HepG2 (cell line): ENCODE results near the gene ATG16L1. TPM values are rescaled to one million over a fixed set of nuclear protein-coding genes. Genes with fewer than 3 reads are reported as not detected.
A peak's percentile ranks its signal among the peaks of the same experiment; 100 is the strongest.

ENCODE experiments used
- ATAC-seq: fragments of 200-7000 bp; cut with Tn5 transposase; 3 replicates; pipeline ENCODE4 v1.9.1; 2020; ENCODE audit warnings: mild to moderate bottlenecking, moderate library complexity
- BruUV-seq: library from RNA; stranded (reverse); fragments of 400-500 nt; replicated peaks from 2 replicates; lab custom pipeline; 2021; lab: Mats Ljungman, UMichigan
- CTCF ChIA-PET: fragments of 300-600 bp; formaldehyde crosslinking; extraction: SDS; loops from one replicate; lab custom pipeline; 2021; ENCODE audit warnings: low total read pairs, inconsistent platforms, low intra/inter-chr PET ratio; lab: Yijun Ruan, JAX
- POLR2A ChIA-PET: fragments of 350-600 bp; sonication (Branson Sonifier 250); formaldehyde crosslinking; loops from one replicate; lab custom pipeline; 2020; ENCODE audit warnings: antibody characterized with exemption, inconsistent platforms; lab: Yijun Ruan, JAX
- DNase-seq: peaks from one replicate; pipeline ENCODE4 v3.0.0-alpha.2; 2015; ENCODE audit warnings: low spot score
- FAIRE-seq: peaks from 3 replicates; lab custom pipeline; 2011; peaks lifted over from hg19 to GRCh38; lab: Jason Lieb, UNC
- H2AFZ ChIP-seq: one replicate; pipeline ENCODE4 v1.6.1; 2011; ENCODE audit warnings: low read length, inconsistent platforms
- H3K27ac ChIP-seq: fragments of 300-600 bp; 3 replicates; pipeline ENCODE4 v1.8.0; 2011; ENCODE audit warnings: mixed run types, mild to moderate bottlenecking, mixed read lengths, low read length, inconsistent platforms; ENCODE audit not compliant: insufficient read depth; ENCODE audit errors: extremely low read length
- H3K27me3 ChIP-seq, 2 experiments: fragments of 200-600 bp in 1 of 2; 2 replicates in 1 of 2; 3 replicates in 1 of 2; pipeline versions ENCODE4 v1.6.0 to v1.8.0; 2011; ENCODE audit warnings: low read length in 2 of 2, mild to moderate bottlenecking in 2 of 2, moderate library complexity in 2 of 2, inconsistent platforms in 1 of 2; ENCODE audit not compliant: insufficient read depth in 2 of 2, control insufficient read depth in 1 of 2
- H3K36me3 ChIP-seq, 2 experiments: fragments of 200-600 bp in 1 of 2; replicated peaks in 1 of 2; 2 replicates in 1 of 2; 3 replicates in 1 of 2; pipeline versions ENCODE4 v1.5.1 to v1.8.0; 2011; ENCODE audit warnings: low read length in 2 of 2, inconsistent platforms in 1 of 2; ENCODE audit not compliant: insufficient read depth in 2 of 2, control insufficient read depth in 1 of 2
- H3K4me1 ChIP-seq: 2 replicates; pipeline ENCODE4 v1.5.1; 2012; ENCODE audit warnings: low read length, inconsistent platforms; ENCODE audit not compliant: insufficient read depth
- H3K4me2 ChIP-seq: 2 replicates; pipeline ENCODE4 v1.6.0; 2011; ENCODE audit warnings: low read depth, low read length, inconsistent platforms
- H3K4me3 ChIP-seq, 3 experiments: fragments of 200-600 bp in 1 of 3; sonication (generic), shearing (Covaris generic) in 1 of 3; replicated peaks in 1 of 3; 2 replicates each; pipeline ENCODE4 v1.5.1; 2011 to 2016; ENCODE audit warnings: low read length in 3 of 3, inconsistent platforms in 2 of 3, low read depth in 2 of 3, mild to moderate bottlenecking in 2 of 3, control low read depth in 1 of 3, mixed read lengths in 1 of 3; ENCODE audit not compliant: insufficient read depth in 1 of 3
- H3K79me2 ChIP-seq: one replicate; pipeline ENCODE4 v1.6.1; 2011; ENCODE audit warnings: low read length, inconsistent platforms; ENCODE audit not compliant: insufficient read depth
- H3K9ac ChIP-seq: 2 replicates; pipeline ENCODE4 v1.6.0; 2011; ENCODE audit warnings: mild to moderate bottlenecking, low read depth, low read length, inconsistent platforms; ENCODE audit not compliant: insufficient read depth
- H3K9me3 ChIP-seq: 2 replicates; pipeline ENCODE4 v1.5.1; 2012; ENCODE audit warnings: mild to moderate bottlenecking, low read length
- H4K20me1 ChIP-seq: 2 replicates; pipeline ENCODE4 v1.6.0; 2011; ENCODE audit warnings: inconsistent platforms, mild to moderate bottlenecking, low read length, moderate library complexity; ENCODE audit not compliant: insufficient read depth
- CBFB ChIP-seq: sonication (generic); formaldehyde crosslinking; IDR thresholded peaks from 2 replicates; pipeline ENCODE4 v1.4.0; 2020; ENCODE audit warnings: missing genetic modification reagents
- MTA1 ChIP-seq: sonication (generic); formaldehyde crosslinking; IDR thresholded peaks from 2 replicates; pipeline ENCODE4 v1.4.0; 2020; ENCODE audit warnings: missing genetic modification reagents, mild to moderate bottlenecking, borderline replicate concordance
- SP2 ChIP-seq: sonication (generic); formaldehyde crosslinking; IDR thresholded peaks from 2 replicates; pipeline ENCODE4 v1.5.1; 2020; ENCODE audit warnings: mild to moderate bottlenecking, missing genetic modification reagents
- ZNF574 ChIP-seq: sonication (generic); formaldehyde crosslinking; IDR thresholded peaks from 2 replicates; pipeline ENCODE4 v1.4.0; 2020; ENCODE audit warnings: missing genetic modification reagents
- ZSCAN22 ChIP-seq: sonication (generic); formaldehyde crosslinking; IDR thresholded peaks from 2 replicates; pipeline ENCODE4 v1.4.0; 2020; ENCODE audit warnings: mild to moderate bottlenecking, missing genetic modification reagents
- WGBS: methylation state at CpG from one replicate; pipeline ENCODE4 v1.1.6; 2017; ENCODE audit warnings: low lambda C conversion rate; 5-methylcytosine and 5-hydroxymethylcytosine counted together
- in situ Hi-C: cut with HindIII; loops from 2 replicates; pipeline ENCODE4 v1.10.0; 2017; ENCODE audit warnings: low pct_unique_long_range_greater_than_20kb; ENCODE audit not compliant: extremely low pct_ligation_motif_present
- intact Hi-C: fragments of 100-400 bp; cut with micrococcal nuclease; formaldehyde crosslinking; loops from one replicate; pipeline ENCODE4 v1.10.0; 2022; ENCODE audit not compliant: unreplicated experiment
- polyA plus RNA-seq, 8 experiments: library from polyadenylated mRNA; depleted of rRNA in 3 of 8; stranded (reverse) in 7 of 8; unstranded in 1 of 8; fragments of >200 nt; fragmentation: Illumina TruSeq in 4 of 8; extraction: Trizol in 4 of 8; gene quantifications; 2 replicates each; pipeline versions ENCODE4 v1.2.1 to v1.2.3, GENCODE V29; 2011 to 2016; ENCODE audit warnings: low read depth in 4 of 8, missing spikeins in 1 of 8, mixed read lengths in 1 of 8; ENCODE audit not compliant: insufficient read depth in 1 of 8
- total RNA-seq, 5 experiments: library from RNA; depleted of rRNA; stranded (reverse); fragments of >200 nt; fragmentation: Illumina TruSeq; extraction: Trizol; gene quantifications; 2 replicates each; pipeline ENCODE4 v1.2.3, GENCODE V29; 2016; ENCODE audit warnings: low read depth in 1 of 5

The ATG16L1 gene
- total and polyA plus RNA-seq, 2 of the 13 experiments (the other 11 are each of a cell fraction or from before 2014, with no cell fraction given): 26.0 to 51.7 TPM

GRCh38 chr2:233210281-233210680 lies 41.2 kb upstream of the ATG16L1 start (continued):
- no peak for TF ChIP-seq ZNF574 (CRISPR knock-in tag)
- no peak for TF ChIP-seq ZSCAN22 (CRISPR knock-in tag)

- Histone ChIP-seq H3K4me1 (peaks cover 30% of the 10 kb centered on the region), H3K9me3 (no peaks in the 10 kb centered on the region), H3K79me2 (no peaks in the 10 kb centered on the region), H3K27me3 (peaks cover 0 to 5% of the 10 kb centered on the region in 2 experiments; a peak in 1 of 5 replicates), H3K4me2 (peak overlapping the region; percentile 23), H2AFZ (no peak overlapping the region), H3K4me3 (no peak overlapping the region), H3K9ac (no peak overlapping the region), H3K27ac (no peak overlapping the region), H4K20me1 (no peaks in the 10 kb centered on the region), H3K36me3 (peaks cover 0 to 4% of the 10 kb centered on the region in 2 experiments; a peak in 2 of 5 replicates)
- FAIRE-seq (no peak), ATAC-seq (peak; percentile 32), DNase-seq (no peak)
- ChIA-PET POLR2A (no interaction called here), CTCF (no interaction called here)
- WGBS: 49% methylated on average over 18 of the region's 18 CpGs
- intact Hi-C loops (no loop called here), in situ Hi-C loops (no loop called here)
- BruUV-seq: no TSS peak
- TF ChIP-seq CBFB (CRISPR knock-in tag) (no peak), MTA1 (CRISPR knock-in tag) (0 out of 2 replicates have a peak, but pooled peaks have one; percentile 16), SP2 (no peak)
Observed at GRCh38 chr2:233210843-233211547, 40.5 kb upstream of the ATG16L1 start.
